Effector memory CD4-positive, alpha-beta T cell (primary cell): ENCODE results near the gene CPEB4.
A peak's percentile ranks its signal among the peaks of the same experiment; 100 is the strongest.

Source experiments
- DNase-seq, 3 donors: peaks; one replicate each; pipeline ENCODE4 v3.0.0-alpha.2; 2020
- H3K27ac ChIP-seq: 2 replicates; pipeline ENCODE4 v1.7.0; 2013; ENCODE audit warnings: mild to moderate bottlenecking, low read length, moderate library complexity; ENCODE audit not compliant: insufficient read depth, poor library complexity, severe bottlenecking
- H3K27me3 ChIP-seq: replicated peaks from 2 replicates; pipeline ENCODE4 v1.7.0; 2013; ENCODE audit warnings: mild to moderate bottlenecking, low read length; ENCODE audit not compliant: insufficient read depth, control insufficient read depth, poor library complexity, severe bottlenecking
- H3K36me3 ChIP-seq: 2 replicates; pipeline ENCODE4 v1.7.0; 2013; ENCODE audit warnings: mild to moderate bottlenecking, low read length, moderate library complexity; ENCODE audit not compliant: control insufficient read depth, insufficient read depth
- H3K4me1 ChIP-seq: 2 replicates; pipeline ENCODE4 v1.7.0; 2013; ENCODE audit warnings: low read length, mild to moderate bottlenecking; ENCODE audit not compliant: control insufficient read depth, insufficient read depth, poor library complexity, severe bottlenecking
- H3K4me3 ChIP-seq: 2 replicates; pipeline ENCODE4 v1.7.0; 2013; ENCODE audit warnings: low read length, low read depth, mild to moderate bottlenecking; ENCODE audit not compliant: insufficient read depth, poor library complexity, severe bottlenecking
- H3K9me3 ChIP-seq: 2 replicates; pipeline ENCODE4 v1.7.0; 2013; ENCODE audit warnings: mild to moderate bottlenecking, low read length, moderate library complexity; ENCODE audit not compliant: control insufficient read depth
- total RNA-seq, 3 donors: gene quantifications; one replicate each; lab custom pipeline; 2026; lab: John Stamatoyannopoulos, UW

CPEB4 gene
- total RNA-seq: 46.3 to 54.9 (median 51.1) reads per million in 3 donors

GRCh38 chr5:173887610-173888472 is at the start of gene CPEB4:
TSS of gene CPEB4 (plus strand) at chr5:173888349. CDS start at chr5:173889734, 1,385 bp downstream.
- peaks cover 37% of the 10 kb centered on the region for H3K4me1 ChIP-seq
- peak; percentile 95 for DNase-seq
- H3K27ac ChIP-seq: peak within 1 kb of the TSS; percentile 85
- no peaks in the 10 kb centered on the region for H3K36me3 ChIP-seq
- H3K4me3 ChIP-seq: peak within 1 kb of the TSS; percentile 99
- H3K27me3 ChIP-seq: no peaks in the 10 kb centered on the region
- no peaks in the 10 kb centered on the region for H3K9me3 ChIP-seq

- no peaks in the 10 kb centered on the region for H3K36me3 ChIP-seq
- no peak for DNase-seq
- H3K4me1 ChIP-seq: no peaks in the 10 kb centered on the region
- no peak overlapping the region for H3K27ac ChIP-seq
- H3K4me3 ChIP-seq: no peak overlapping the region
- H3K9me3 ChIP-seq: no peaks in the 10 kb centered on the region
- no peaks in the 10 kb centered on the region for H3K27me3 ChIP-seq
Measured at GRCh38 chr5:173839117-173839713, 48.9 kb upstream of the CPEB4 start.

GRCh38 chr5:173840111-173840983 is 47.8 kb upstream of the CPEB4 start:
- no peak overlapping the region for H3K27ac ChIP-seq
- H3K9me3 ChIP-seq: no peaks in the 10 kb centered on the region
- no peaks in the 10 kb centered on the region for H3K27me3 ChIP-seq
- no peak overlapping the region for H3K4me3 ChIP-seq
- H3K36me3 ChIP-seq: no peaks in the 10 kb centered on the region
- no peak for DNase-seq
- no peaks in the 10 kb centered on the region for H3K4me1 ChIP-seq

GRCh38 chr5:173841710-173842109 is 46.4 kb upstream of the CPEB4 start:
- DNase-seq: no peak
- no peaks in the 10 kb centered on the region for H3K4me1 ChIP-seq
- no peaks in the 10 kb centered on the region for H3K9me3 ChIP-seq
- H3K4me3 ChIP-seq: no peak overlapping the region
- no peak overlapping the region for H3K27ac ChIP-seq
- no peaks in the 10 kb centered on the region for H3K27me3 ChIP-seq
- H3K36me3 ChIP-seq: no peaks in the 10 kb centered on the region

- no peak overlapping the region for H3K27ac ChIP-seq
- no peaks in the 10 kb centered on the region for H3K4me1 ChIP-seq
- no peak overlapping the region for H3K4me3 ChIP-seq
- no peaks in the 10 kb centered on the region for H3K27me3 ChIP-seq
- H3K9me3 ChIP-seq: no peaks in the 10 kb centered on the region
- DNase-seq: no peak
- no peaks in the 10 kb centered on the region for H3K36me3 ChIP-seq
Measured at GRCh38 chr5:173843794-173844193, 44.4 kb upstream of the CPEB4 start.

DNA sequence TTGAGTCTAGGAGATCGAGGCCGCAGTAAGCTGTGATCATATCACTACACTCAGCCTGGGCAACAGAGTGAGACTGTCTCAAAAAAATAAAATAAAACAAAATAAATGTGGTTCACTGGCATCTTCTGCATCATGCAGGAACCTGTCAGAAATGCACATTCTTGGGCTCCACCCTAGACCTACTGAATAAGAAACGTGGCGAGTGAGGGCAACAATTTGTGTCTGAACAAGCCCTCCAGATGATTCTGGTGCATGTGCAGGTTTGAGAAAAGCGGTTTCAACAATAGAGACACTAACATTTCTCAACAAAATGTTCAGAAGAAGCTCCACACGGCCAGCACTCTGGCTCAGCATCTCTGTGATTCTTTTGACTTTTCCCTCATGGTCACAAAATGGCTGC is 42.8 kb upstream of the CPEB4 start:
- no peaks in the 10 kb centered on the region for H3K36me3 ChIP-seq
- H3K27me3 ChIP-seq: no peaks in the 10 kb centered on the region
- no peaks in the 10 kb centered on the region for H3K9me3 ChIP-seq
- no peaks in the 10 kb centered on the region for H3K4me1 ChIP-seq
- DNase-seq: no peak
- no peak overlapping the region for H3K4me3 ChIP-seq
- no peak overlapping the region for H3K27ac ChIP-seq

DNA sequence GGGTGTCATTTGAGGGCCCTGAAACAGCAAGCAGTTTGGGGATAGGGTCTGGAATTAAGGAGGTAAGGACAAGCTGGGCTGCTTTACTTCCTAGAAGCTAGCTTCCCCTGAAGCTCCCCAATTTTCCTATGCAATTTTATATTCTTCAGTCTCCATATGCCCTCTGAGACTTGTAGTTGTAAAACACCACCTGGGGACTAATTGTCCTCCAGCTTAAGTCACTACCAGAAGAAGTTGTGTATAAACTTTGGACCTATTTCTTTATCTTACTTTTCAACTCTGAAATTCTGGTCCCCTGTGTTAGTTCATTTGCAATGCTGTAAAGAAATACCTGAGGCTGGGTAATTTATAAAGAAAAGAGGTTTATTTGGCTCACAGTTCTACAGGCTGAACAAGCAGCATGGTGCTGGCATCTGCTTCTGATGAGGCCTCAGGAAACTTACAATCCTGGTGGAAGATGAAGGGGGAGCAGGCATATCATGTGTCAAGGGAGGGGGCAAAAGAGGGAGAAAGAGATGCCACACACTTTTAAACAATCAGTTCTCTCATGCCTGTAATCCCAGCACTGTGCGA is 41.1 kb upstream of the CPEB4 start:
- no peak for DNase-seq
- Histone ChIP-seq H3K4me3 (no peak overlapping the region), H3K36me3 (no peaks in the 10 kb centered on the region), H3K9me3 (no peaks in the 10 kb centered on the region), H3K27me3 (no peaks in the 10 kb centered on the region), H3K27ac (no peak overlapping the region), H3K4me1 (no peaks in the 10 kb centered on the region)

DNA sequence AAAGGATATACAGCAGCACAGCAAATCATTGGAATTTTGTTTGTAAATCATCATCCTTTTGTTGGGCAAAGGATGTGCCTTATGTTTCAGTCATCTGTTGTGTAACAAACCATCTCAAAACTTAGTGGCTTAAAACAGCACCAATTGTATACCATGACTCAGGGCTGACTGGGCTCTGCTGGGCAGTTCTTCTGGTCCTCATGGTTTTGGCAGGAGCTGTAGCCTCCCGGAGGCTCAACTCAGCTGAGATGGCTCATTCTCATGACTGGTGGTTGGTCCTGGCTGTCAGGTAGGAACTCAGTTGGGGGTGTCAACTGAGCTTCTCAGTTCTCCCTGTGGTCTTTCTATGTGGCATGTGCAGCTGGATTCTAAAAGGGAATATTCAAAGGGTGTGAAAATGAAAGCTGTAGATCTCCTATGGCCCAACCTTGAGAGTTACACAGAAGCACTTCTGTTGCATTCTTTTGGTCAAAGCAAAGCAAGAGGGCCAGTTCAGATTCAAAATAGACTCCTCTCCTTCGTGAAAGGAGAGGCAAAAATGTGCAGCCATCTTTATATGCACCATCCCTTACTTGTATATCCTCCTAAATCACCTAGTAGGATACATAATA is 39.1 kb upstream of the CPEB4 start:
- H3K9me3 ChIP-seq: no peaks in the 10 kb centered on the region
- H3K4me1 ChIP-seq: no peaks in the 10 kb centered on the region
- H3K27ac ChIP-seq: no peak overlapping the region
- no peaks in the 10 kb centered on the region for H3K36me3 ChIP-seq
- DNase-seq: no peak
- no peaks in the 10 kb centered on the region for H3K27me3 ChIP-seq
- H3K4me3 ChIP-seq: no peak overlapping the region

- no peaks in the 10 kb centered on the region for H3K4me1 ChIP-seq
- DNase-seq: no peak
Measured at GRCh38 chr5:173849908-173850307, 38.2 kb upstream of the CPEB4 start.

More at GRCh38 chr5:173849908-173850307, 38.2 kb upstream of the CPEB4 start:
- Histone ChIP-seq H3K27ac (no peak overlapping the region), H3K27me3 (no peaks in the 10 kb centered on the region), H3K9me3 (no peaks in the 10 kb centered on the region), H3K4me3 (no peak overlapping the region), H3K36me3 (no peaks in the 10 kb centered on the region)
